Measurements from ENCODE around the gene PCDHA10. TPM values are rescaled to one million over a fixed set of nuclear protein-coding genes. Genes with fewer than 3 reads are reported as not detected.
"Not testable (repeated sequence)": the region's sequence is repeated elsewhere in the genome, so short reads cannot be mapped to it uniquely, and the experiment has no call there.

Gene PCDHA10
- total RNA-seq, 1 donor from 2014 or later = not detected

DNA sequence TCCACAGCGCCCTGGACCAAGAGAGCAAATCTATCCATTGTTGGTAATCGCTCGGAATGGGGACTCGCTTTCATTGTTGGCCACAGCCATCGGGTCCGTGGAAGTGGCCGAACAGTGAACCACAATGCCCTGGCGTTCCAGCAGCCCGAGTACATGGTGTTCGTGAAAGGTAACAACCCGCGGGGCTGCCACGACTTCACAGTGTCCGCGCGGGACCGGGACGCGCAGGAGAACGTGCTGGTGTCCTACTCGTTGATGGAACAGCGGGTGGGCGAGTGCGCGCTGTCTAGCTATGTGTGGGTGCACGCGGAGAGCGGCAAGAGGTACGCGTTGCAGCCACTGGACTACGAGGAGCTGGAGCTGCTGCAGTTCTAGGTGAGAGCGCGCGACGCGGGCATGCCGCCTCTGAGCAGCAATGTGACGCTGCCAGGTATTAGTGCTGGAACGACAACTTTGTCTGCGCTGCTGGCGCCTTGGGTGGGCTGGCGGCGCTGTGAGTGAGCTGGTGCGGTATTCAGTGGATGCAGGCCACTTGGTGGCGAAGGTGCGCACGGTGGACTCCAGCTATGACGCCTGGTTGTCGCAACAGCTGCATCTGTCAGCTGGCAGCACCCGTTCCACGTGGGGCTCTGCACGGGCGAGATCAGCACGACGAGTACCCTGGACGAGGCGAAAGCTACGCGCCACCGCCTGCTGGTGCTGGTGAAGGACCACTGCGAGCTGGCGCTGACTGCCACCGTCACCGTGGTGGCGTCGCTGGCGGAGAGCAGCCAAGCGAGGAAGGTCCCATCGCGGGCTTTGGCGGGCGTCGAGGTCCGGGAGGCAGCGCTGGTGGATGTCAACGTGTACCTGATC, 7.0 kb downstream of the PCDHA10 start:
- Mint-ChIP-seq H3K27me3 (no peaks in the 10 kb centered on the region), H3K4me1 (no peaks in the 10 kb centered on the region), H3K27ac (no peak overlapping the region), H3K36me3 (ENCODE audit: low read depth) (no peaks in the 10 kb centered on the region), H3K9me3 (peaks cover 10% of the 10 kb centered on the region), H3K4me3 (no peak overlapping the region)
- intact Hi-C loops (cut with micrococcal nuclease) = no loop called here
- DNase-seq = no peak

DNA sequence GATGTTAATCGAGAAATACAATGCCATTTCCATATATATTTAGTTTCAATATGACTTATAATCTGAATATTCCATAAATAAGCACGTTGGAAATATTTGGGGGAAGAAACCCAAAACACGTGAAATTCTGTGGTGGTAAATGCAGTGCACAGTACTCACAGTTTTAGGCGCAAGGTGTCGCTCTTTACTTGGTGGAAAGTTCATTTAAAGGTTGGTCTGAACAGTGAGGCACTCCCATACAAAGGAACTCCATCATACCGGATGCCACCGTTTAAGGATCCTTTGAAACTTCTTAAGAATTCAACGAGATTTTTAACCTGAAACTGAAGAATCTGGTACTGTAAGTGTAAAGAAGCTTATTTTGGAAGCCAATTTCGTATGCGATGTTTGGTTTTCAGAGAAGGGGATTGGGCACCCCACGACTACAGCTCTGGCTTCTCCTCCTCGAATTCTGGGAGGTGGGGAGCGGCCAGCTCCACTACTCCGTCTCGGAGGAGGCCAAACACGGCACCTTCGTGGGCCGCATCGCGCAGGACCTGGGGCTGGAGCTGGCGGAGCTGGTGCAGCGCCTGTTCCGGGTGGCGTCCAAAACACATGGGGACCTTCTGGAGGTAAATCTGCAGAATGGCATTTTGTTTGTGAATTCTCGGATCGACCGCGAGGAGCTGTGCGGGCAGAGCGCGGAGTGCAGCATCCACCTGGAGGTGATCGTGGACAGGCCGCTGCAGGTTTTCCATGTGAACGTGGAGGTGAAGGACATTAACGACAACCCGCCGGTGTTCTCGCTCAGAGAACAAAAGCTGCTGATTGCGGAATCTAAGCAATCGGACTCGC, 13.2 kb downstream of the PCDHA10 start, which contains the start of gene PCDHA11:
Gene PCDHA11, plus strand, starts transcription at position 237 of the 834 bp plus-strand sequence. Its CDS starts 147 bp downstream, at position 384.
- Mint-ChIP-seq H3K9me3 (peaks cover 6% of the 10 kb centered on the region), H3K4me1 (no peaks in the 10 kb centered on the region), H3K36me3 (ENCODE audit: low read depth) (no peaks in the 10 kb centered on the region), H3K4me3 (no peak within 1 kb of the TSS), H3K27me3 (no peaks in the 10 kb centered on the region), H3K27ac (no peak within 1 kb of the TSS)
- intact Hi-C loops (cut with micrococcal nuclease) = no loop called here
- DNase-seq = no peak

DNA sequence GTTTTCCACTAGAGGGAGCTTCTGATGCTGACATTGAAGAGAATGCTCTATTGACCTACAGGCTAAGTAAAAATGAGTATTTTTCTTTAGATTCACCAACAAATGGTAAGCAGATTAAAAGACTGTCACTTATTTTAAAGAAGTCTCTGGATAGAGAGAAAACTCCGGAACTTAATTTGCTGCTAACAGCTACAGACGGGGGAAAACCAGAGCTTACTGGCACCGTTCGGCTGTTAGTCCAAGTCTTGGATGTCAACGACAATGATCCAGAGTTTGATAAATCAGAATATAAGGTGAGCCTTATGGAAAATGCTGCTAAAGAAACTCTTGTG, 13.8 kb downstream of the PCDHA10 start:
- no peak for DNase-seq
- intact Hi-C loops (cut with micrococcal nuclease) = no loop called here
- Mint-ChIP-seq H3K4me3 (no peak overlapping the region), H3K27me3 (no peaks in the 10 kb centered on the region), H3K9me3 (peaks cover 6% of the 10 kb centered on the region), H3K27ac (no peak overlapping the region), H3K4me1 (no peaks in the 10 kb centered on the region), H3K36me3 (ENCODE audit: low read depth) (no peaks in the 10 kb centered on the region)

DNA sequence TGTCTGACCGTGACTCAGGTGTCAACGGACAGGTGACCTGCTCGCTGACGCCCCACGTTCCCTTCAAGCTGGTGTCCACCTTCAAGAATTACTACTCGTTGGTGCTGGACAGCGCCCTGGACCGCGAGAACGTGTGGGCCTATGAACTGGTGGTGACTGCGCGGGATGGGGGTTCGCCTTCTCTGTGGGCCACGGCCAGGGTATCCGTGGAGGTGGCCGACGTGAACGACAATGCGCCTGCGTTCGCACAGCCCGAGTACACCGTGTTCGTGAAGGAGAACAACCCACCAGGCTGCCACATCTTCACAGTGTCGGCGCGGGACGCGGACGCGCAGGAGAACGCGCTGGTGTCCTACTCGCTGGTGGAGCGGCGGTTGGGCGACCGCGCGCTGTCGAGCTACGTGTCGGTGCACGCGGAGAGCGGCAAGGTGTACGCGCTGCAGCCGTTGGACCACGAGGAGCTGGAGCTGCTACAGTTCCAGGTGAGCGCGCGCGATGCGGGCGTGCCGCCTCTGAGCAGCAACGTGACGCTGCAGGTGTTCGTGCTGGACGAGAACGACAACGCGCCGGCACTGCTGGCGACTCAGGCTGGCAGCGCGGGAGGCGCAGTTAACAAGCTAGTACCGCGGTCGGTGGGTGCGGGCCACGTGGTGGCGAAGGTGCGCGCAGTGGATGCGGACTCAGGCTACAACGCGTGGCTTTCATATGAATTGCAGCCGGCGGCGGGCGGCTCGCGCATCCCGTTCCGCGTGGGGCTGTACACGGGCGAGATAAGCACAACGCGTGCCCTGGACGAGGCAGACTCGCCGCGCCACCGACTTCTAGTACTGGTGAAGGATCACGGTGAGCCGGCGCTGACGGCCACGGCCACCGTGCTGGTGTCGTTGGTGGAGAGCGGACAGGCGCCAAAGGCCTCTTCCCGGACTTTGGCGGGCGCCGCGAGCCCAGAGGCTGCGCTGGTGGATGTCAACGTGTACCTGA, 14.8 kb downstream of the PCDHA10 start:
- H3K27me3 Mint-ChIP-seq = no peaks in the 10 kb centered on the region
- peaks cover 6% of the 10 kb centered on the region for H3K9me3 Mint-ChIP-seq
- no peak overlapping the region for H3K4me3 Mint-ChIP-seq
- H3K27ac Mint-ChIP-seq = no peak overlapping the region
- intact Hi-C loops (cut with micrococcal nuclease) = no loop called here
- DNase-seq = no peak
- H3K4me1 Mint-ChIP-seq = no peaks in the 10 kb centered on the region
- no peaks in the 10 kb centered on the region for H3K36me3 Mint-ChIP-seq (ENCODE audit: low read depth)

DNA sequence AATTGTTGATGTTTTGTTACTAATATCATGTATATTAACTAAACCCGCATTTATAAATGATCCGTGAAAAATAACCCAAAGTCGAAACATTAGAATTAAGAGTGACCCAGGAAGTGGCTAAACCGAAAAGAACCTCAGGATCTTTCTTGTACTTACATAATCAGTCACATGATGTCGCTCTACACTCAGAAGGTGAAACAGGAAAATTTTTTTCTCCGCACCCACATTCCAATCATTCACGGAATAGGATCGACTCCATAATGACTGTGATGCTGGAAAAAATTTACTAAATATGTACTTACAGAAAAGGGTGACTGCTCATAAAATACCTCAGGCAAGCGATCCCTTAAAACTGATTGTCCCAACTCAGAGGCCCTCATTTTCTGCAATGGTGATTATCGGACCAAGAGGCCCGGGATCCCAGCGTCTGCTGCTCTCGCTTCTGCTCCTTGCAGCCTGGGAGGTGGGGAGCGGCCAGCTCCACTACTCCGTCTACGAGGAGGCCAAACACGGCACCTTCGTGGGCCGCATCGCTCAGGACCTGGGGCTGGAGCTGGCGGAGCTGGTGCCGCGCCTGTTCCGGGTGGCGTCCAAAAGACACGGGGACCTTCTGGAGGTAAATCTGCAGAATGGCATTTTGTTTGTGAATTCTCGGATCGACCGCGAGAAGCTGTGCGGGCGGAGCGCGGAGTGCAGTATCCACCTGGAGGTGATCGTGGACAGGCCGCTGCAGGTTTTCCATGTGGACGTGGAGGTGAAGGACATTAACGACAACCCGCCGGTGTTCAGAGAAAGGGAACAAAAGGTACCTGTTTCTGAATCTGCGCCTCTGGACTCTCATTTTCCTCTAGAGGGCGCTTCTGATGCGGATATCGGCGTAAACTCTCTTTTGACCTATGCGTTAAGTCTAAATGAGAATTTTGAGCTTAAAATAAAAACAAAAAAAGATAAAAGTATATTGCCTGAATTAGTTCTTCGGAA, 19.7 kb downstream of the PCDHA10 start, which contains the start of gene PCDHA12:
Gene PCDHA12, plus strand, starts transcription at position 224 of the 981 bp plus-strand sequence. Its CDS starts 165 bp downstream, at position 389.
- DNase-seq = no peak
- H3K27me3 Mint-ChIP-seq = no peaks in the 10 kb centered on the region
- no peaks in the 10 kb centered on the region for H3K4me1 Mint-ChIP-seq
- H3K4me3 Mint-ChIP-seq = no peak within 1 kb of the TSS
- peak within 1 kb of the TSS; percentile 20 for H3K27ac Mint-ChIP-seq
- intact Hi-C loops (cut with micrococcal nuclease) = no loop called here
- peaks cover 15% of the 10 kb centered on the region for H3K9me3 Mint-ChIP-seq
- H3K36me3 Mint-ChIP-seq (ENCODE audit: low read depth) = no peaks in the 10 kb centered on the region

DNA sequence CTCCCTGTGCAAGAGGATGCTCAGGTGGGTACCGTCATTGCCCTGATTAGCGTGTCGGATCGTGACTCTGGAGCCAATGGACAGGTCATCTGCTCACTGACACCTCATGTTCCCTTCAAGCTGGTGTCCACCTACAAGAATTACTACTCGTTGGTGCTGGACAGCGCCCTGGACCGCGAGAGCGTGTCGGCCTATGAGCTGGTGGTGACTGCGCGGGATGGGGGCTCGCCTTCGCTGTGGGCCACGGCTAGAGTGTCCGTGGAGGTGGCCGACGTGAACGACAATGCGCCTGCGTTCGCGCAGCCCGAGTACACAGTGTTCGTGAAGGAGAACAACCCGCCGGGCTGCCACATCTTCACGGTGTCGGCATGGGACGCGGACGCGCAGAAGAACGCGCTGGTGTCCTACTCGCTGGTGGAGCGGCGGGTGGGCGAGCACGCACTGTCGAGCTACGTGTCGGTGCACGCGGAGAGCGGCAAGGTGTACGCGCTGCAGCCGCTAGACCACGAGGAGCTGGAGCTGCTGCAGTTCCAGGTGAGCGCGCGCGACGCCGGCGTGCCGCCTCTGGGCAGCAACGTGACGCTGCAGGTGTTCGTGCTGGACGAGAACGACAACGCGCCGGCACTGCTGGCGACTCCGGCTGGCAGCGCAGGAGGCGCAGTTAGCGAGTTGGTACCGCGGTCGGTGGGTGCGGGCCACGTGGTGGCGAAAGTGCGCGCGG, 21.0 kb downstream of the PCDHA10 start:
- H3K4me3 Mint-ChIP-seq; DNase-seq; intact Hi-C loops (cut with micrococcal nuclease); H3K27me3 Mint-ChIP-seq; H3K4me1 Mint-ChIP-seq; H3K36me3 Mint-ChIP-seq (ENCODE audit: low read depth); H3K27ac Mint-ChIP-seq: not testable (repeated sequence)
- peaks cover 23% of the 10 kb centered on the region for H3K9me3 Mint-ChIP-seq

DNA sequence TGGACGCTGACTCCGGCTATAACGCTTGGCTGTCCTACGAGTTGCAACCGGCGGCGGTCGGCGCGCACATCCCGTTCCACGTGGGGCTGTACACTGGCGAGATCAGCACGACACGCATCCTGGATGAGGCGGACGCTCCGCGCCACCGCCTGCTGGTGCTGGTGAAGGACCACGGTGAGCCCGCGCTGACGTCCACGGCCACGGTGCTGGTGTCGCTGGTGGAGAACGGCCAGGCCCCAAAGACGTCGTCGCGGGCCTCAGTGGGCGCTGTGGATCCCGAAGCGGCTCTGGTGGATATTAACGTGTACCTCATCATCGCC, 21.5 kb downstream of the PCDHA10 start:
- Mint-ChIP-seq H3K4me3 (no peak overlapping the region), H3K27me3 (no peaks in the 10 kb centered on the region), H3K4me1 (no peaks in the 10 kb centered on the region), H3K36me3 (ENCODE audit: low read depth) (no peaks in the 10 kb centered on the region), H3K9me3 (peaks cover 21% of the 10 kb centered on the region), H3K27ac (no peak overlapping the region)
- intact Hi-C loops (cut with micrococcal nuclease) = no loop called here
- DNase-seq = no peak

DNA sequence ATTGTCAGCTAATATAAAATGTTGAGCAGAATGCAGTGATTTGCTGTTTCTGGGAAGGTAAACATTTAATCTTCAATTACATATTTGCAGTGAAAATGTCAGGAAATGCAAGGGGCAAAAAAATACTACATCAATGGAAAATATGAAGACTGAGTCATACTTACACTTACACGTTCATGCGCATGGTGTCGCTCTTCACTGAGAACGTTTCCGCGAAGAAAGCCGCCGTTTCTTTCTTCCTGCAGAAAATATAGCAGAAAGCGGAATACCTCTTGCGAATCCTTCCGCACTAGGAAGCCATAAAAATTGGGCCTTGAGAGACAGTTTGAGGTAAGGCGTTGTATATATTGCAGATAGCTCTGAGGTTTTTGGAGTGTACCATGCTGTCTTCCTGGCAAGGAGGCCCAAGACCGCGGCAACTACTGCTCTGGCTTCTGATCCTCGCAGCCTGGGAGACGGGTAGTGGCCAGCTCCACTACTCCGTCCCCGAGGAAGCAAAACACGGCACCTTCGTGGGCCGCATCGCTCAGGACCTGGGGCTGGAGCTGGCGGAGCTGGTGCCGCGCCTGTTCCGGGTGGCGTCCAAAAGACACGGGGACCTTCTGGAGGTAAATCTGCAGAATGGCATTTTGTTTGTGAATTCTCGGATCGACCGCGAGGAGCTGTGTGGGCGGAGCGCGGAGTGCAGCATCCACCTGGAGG, 26.3 kb downstream of the PCDHA10 start, which contains the start of gene PCDHA13:
Gene PCDHA13, plus strand, starts transcription at position 236 of the 702 bp plus-strand sequence. Its CDS starts 145 bp downstream, at position 381.
- Mint-ChIP-seq H3K4me1 (no peaks in the 10 kb centered on the region), H3K36me3 (ENCODE audit: low read depth) (no peaks in the 10 kb centered on the region)
- intact Hi-C loops (cut with micrococcal nuclease) = no loop called here

DNA sequence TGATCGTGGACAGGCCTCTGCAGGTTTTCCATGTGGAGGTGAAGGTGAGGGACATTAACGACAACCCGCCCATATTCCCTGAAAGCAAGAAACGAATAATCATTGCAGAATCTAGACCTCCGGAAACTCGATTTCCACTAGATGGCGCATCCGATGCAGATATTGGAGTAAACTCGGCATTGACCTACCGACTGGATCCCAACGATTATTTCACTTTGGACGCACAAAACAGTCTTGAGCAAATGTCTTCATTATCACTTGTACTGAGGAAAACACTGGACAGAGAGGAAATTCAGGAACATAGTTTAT, 26.8 kb downstream of the PCDHA10 start:
- Mint-ChIP-seq H3K9me3 (peaks cover 21% of the 10 kb centered on the region), H3K27ac (no peak overlapping the region), H3K4me1 (no peaks in the 10 kb centered on the region), H3K4me3 (no peak overlapping the region), H3K27me3 (no peaks in the 10 kb centered on the region), H3K36me3 (ENCODE audit: low read depth) (no peaks in the 10 kb centered on the region)
- no peak for DNase-seq
- intact Hi-C loops (cut with micrococcal nuclease) = no loop called here

More for the DNA sequence above, 26.3 kb downstream of the PCDHA10 start, which contains the start of gene PCDHA13:
- DNase-seq = no peak
- Mint-ChIP-seq H3K4me3 (no peak within 1 kb of the TSS), H3K27ac (no peak within 1 kb of the TSS), H3K27me3 (no peaks in the 10 kb centered on the region), H3K9me3 (peaks cover 21% of the 10 kb centered on the region)

DNA sequence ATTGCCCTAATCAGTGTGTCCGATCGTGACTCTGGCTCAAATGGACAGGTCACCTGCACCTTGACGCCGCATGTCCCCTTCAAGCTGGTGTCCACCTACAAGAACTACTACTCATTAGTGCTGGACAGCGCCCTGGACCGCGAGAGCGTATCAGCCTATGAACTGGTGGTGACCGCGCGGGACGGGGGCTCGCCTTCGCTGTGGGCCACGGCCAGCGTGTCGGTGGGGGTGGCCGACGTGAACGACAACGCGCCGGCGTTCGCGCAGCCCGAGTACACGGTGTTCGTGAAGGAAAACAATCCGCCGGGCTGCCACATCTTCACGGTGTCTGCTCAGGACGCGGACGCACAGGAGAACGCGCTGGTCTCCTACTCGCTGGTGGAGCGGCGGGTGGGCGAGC, 27.7 kb downstream of the PCDHA10 start:
- Mint-ChIP-seq H3K27me3 (no peaks in the 10 kb centered on the region), H3K27ac (no peak overlapping the region), H3K4me3 (no peak overlapping the region), H3K36me3 (ENCODE audit: low read depth) (no peaks in the 10 kb centered on the region), H3K9me3 (peaks cover 26% of the 10 kb centered on the region), H3K4me1 (no peaks in the 10 kb centered on the region)
- intact Hi-C loops (cut with micrococcal nuclease) = no loop called here
- no peak for DNase-seq

DNA sequence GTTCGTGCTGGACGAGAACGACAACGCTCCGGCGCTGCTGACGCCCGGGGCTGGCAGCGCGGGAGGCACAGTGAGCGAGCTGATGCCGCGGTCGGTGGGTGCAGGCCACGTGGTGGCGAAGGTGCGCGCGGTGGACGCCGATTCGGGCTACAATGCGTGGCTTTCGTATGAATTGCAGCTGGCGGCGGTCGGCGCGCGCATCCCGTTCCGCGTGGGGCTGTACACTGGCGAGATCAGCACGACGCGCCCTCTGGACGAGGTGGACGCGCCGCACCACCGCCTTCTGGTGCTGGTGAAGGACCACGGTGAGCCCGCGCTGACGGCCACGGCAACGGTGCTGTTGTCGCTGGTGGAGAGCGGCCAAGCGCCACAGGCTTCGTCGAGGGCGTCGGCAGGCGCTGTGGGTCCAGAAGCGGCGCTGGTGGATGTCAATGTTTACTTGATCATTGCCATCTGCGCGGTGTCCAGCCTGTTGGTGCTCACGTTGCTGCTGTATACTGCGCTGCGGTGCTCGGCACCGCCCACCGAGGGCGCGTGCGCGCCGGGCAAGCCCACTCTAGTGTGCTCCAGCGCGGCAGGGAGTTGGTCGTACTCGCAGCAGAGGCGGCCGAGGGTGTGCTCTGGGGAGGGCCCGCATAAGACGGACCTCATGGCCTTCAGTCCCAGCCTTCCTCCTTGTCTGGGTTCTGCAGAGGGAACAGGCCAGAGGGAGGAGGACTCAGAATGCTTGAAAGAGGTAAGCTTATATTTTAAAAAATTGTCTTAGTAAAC, 28.4 kb downstream of the PCDHA10 start:
- intact Hi-C loops (cut with micrococcal nuclease) = no loop called here
- Mint-ChIP-seq H3K27ac (no peak overlapping the region), H3K4me1 (no peaks in the 10 kb centered on the region), H3K4me3 (no peak overlapping the region), H3K27me3 (no peaks in the 10 kb centered on the region), H3K9me3 (peaks cover 26% of the 10 kb centered on the region), H3K36me3 (ENCODE audit: low read depth) (no peaks in the 10 kb centered on the region)
- DNase-seq = no peak

Measured in activated CD4-positive, alpha-beta T cell treated with anti-CD3 and anti-CD28 coated beads, Interleukin-2, amount 10 ng/mL, durations not matched to agents 24 days and 14 days (primary cell).